RWPE2 (cell line): ENCODE data around the gene KCTD19.

Source experiments
- ATAC-seq: fragments of 200-7000 bp; cut with Tn5 transposase; 3 replicates; pipeline ENCODE4 v1.9.1; 2021; ENCODE audit warnings: low read depth
- DNase-seq: peaks from one replicate; pipeline ENCODE4 v3.0.0-alpha.2; 2020; ENCODE audit warnings: low spot score
- H3K27ac ChIP-seq: fragments of 450-650 bp; 2 replicates; pipeline ENCODE4 v1.5.1; 2017; ENCODE audit warnings: mild to moderate bottlenecking; ENCODE audit not compliant: poor library complexity, severe bottlenecking
- H3K27me3 ChIP-seq: fragments of 250-450 bp; sonication (Bioruptor Pico); 2 replicates; pipeline ENCODE4 v1.5.1; 2021; ENCODE audit warnings: mild to moderate bottlenecking, moderate library complexity; ENCODE audit not compliant: insufficient read depth, poor library complexity, severe bottlenecking
- H3K36me3 ChIP-seq: fragments of 250-450 bp; sonication (Bioruptor Pico); 2 replicates; pipeline ENCODE4 v1.5.1; 2020; ENCODE audit warnings: low read depth, mild to moderate bottlenecking, moderate library complexity
- H3K4me1 ChIP-seq: fragments of 250-450 bp; sonication (Bioruptor Pico); 2 replicates; pipeline ENCODE4 v1.5.1; 2021; ENCODE audit warnings: mild to moderate bottlenecking, moderate library complexity; ENCODE audit not compliant: insufficient read depth, poor library complexity, severe bottlenecking
- H3K4me3 ChIP-seq: fragments of 250-450 bp; sonication (Bioruptor Pico); 2 replicates; pipeline ENCODE4 v1.5.1; 2021; ENCODE audit warnings: mild to moderate bottlenecking, moderate library complexity; ENCODE audit not compliant: severe bottlenecking
- H3K9me3 ChIP-seq: fragments of 250-450 bp; sonication (Bioruptor Pico); 2 replicates; pipeline ENCODE4 v1.5.1; 2021; ENCODE audit warnings: mild to moderate bottlenecking, moderate library complexity; ENCODE audit not compliant: severe bottlenecking
- TF ChIP-seq, protein P1 (sequence below): fragments of 450-650 bp; IDR thresholded peaks from one replicate; pipeline ENCODE4 v1.5.1; 2017; ENCODE audit warnings: mild to moderate bottlenecking, moderate library complexity; ENCODE audit not compliant: poor library complexity, severe bottlenecking

The KCTD19 gene

DNA sequence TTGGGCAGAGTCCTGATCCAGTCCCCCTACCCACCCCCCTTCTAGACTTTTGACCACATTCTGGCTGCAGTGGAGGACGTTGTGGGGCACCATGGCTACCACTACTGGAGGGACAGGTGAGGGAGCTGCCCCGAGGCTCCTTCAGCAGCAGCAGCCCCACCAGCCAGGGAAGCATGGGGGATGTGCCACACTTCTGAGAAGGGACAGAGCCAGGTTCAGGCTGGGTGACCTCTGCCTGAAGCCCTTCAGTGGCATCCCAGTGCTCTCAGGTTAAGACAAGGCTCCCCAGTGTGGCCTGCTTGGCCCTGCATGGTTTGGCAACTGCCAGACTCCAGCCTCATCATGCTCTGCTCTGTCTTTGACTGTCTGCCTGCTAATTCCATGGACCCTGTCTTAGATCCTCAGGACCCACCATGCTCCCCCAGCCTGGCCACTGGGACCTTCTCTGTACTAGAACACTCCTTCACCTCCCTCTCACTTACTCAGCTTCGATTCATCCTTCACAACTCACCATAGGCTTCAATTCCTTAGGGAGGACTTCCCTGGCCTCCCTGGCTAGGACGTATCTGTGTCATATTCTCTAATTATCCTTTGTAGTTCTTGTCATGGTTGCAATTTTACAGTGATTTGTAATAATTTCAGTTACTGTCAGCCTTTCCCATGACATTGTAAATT lies 68.9 kb downstream of the KCTD19 start:
- Histone ChIP-seq H3K4me3 (no peak overlapping the region), H3K4me1 (no peaks in the 10 kb centered on the region), H3K9me3 (no peaks in the 10 kb centered on the region), H3K36me3 (peaks cover 11% of the 10 kb centered on the region), H3K27me3 (no peaks in the 10 kb centered on the region), H3K27ac (no peak overlapping the region)
- peak; percentile 34 for DNase-seq
- no peak for ATAC-seq
- TF ChIP-seq, protein P1, sequence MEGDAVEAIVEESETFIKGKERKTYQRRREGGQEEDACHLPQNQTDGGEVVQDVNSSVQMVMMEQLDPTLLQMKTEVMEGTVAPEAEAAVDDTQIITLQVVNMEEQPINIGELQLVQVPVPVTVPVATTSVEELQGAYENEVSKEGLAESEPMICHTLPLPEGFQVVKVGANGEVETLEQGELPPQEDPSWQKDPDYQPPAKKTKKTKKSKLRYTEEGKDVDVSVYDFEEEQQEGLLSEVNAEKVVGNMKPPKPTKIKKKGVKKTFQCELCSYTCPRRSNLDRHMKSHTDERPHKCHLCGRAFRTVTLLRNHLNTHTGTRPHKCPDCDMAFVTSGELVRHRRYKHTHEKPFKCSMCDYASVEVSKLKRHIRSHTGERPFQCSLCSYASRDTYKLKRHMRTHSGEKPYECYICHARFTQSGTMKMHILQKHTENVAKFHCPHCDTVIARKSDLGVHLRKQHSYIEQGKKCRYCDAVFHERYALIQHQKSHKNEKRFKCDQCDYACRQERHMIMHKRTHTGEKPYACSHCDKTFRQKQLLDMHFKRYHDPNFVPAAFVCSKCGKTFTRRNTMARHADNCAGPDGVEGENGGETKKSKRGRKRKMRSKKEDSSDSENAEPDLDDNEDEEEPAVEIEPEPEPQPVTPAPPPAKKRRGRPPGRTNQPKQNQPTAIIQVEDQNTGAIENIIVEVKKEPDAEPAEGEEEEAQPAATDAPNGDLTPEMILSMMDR: no peak

DNA sequence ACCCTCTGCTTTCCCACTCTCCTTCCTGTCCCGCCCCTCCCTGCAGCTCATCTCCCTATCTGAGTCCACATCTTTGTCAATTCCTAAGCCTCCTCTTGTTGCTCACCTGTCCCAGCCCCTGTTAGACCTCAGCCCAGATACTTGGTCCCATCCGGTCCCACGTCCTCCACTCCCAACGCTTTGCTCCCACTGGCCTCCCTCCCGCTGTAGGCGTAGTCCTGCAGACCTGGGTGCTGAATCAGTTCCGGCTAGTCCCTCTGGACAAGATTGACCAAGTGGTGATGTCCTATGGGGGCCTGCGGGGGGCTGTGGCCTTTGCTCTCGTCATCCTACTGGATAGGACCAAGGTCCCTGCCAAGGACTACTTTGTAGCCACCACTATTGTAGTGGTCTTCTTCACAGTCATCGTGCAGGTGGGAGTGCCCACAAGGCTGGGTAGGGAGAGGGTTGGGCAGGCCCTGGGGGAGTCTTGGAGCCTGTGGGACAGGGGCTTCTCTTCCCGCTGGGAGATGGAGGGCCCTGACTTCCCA lies 69.8 kb downstream of the KCTD19 start:
- Histone ChIP-seq H3K4me3 (no peak overlapping the region), H3K4me1 (no peaks in the 10 kb centered on the region), H3K27ac (no peak overlapping the region), H3K9me3 (no peaks in the 10 kb centered on the region), H3K27me3 (no peaks in the 10 kb centered on the region), H3K36me3 (peaks cover 11% of the 10 kb centered on the region)
- peak; percentile 54 for DNase-seq
- TF ChIP-seq, protein P1: no peak
- ATAC-seq: no peak

DNA sequence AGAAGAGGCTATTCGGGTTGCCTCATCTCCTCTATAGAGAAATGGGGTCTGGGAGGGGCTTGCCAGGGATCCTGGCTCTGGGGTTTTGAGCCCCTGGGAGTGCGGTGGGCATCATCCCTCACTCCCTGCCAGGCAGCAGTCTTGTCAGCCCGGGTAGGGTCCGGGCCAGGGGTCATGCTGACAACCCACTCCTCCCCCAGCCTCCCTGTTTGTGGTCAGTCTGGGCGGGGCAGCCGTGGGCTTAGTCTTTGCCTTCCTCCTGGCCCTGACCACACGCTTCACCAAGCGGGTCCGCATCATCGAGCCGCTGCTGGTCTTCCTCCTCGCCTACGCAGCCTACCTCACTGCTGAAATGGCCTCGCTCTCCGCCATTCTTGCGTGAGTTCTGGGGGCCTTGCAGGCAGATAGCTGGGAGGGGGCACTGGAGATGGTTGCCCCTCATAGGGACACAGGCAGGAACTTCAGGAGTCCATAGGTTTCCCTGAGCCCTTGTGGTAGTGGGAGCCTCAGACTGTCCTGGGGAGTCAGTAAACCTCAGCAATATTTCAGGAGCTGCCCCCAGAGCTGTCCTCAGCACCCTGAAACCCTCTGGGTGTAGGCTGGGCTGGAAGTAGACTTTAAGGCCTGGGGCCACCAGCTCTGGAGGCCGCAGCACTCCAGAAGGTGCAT lies 70.9 kb downstream of the KCTD19 start:
- TF ChIP-seq, protein P1: no peak
- DNase-seq: no peak
- Histone ChIP-seq H3K4me3 (no peak overlapping the region), H3K27me3 (no peaks in the 10 kb centered on the region), H3K4me1 (no peaks in the 10 kb centered on the region), H3K36me3 (peaks cover 11% of the 10 kb centered on the region), H3K27ac (no peak overlapping the region), H3K9me3 (no peaks in the 10 kb centered on the region)
- no peak for ATAC-seq

GRCh38 chr16:67254801-67255552 lies 71.6 kb downstream of the KCTD19 start:
- no peak overlapping the region for H3K4me3 ChIP-seq
- no peak overlapping the region for H3K27ac ChIP-seq
- ATAC-seq (no peak), DNase-seq (no peak)
- TF ChIP-seq, protein P1: no peak
- H3K27me3 ChIP-seq: no peaks in the 10 kb centered on the region
- H3K4me1 ChIP-seq: no peaks in the 10 kb centered on the region
- H3K9me3 ChIP-seq: no peaks in the 10 kb centered on the region
- H3K36me3 ChIP-seq: peaks cover 11% of the 10 kb centered on the region
